SK-N-SH (cell line): ENCODE data around the gene GALNT12. TPM values are rescaled to one million over a fixed set of nuclear protein-coding genes. Genes with fewer than 3 reads are reported as not detected.

Source experiments
- CTCF ChIA-PET: fragments of 300-600, 350-600 bp; formaldehyde crosslinking; extraction: SDS; loops from one replicate; lab custom pipeline; 2021; lab: Yijun Ruan, JAX
- POLR2A ChIA-PET: fragments of 350-600 bp; sonication (Branson Sonifier 250); formaldehyde crosslinking; extraction: SDS; loops from one replicate; lab custom pipeline; 2020; ENCODE audit warnings: antibody characterized with exemption, inconsistent platforms; lab: Yijun Ruan, JAX
- DNase-seq: peaks from one replicate; pipeline ENCODE4 v3.0.0; 2012
- H2AFZ ChIP-seq: fragments of 200-600 bp; sonication (generic); 2 replicates; pipeline ENCODE4 v1.8.1; 2016; ENCODE audit warnings: antibody characterized with exemption, mild to moderate bottlenecking, low read depth
- H3F3A ChIP-seq: fragments of 200-600 bp; sonication (generic); replicated peaks from 2 replicates; pipeline ENCODE3; 2016; ENCODE audit warnings: antibody characterized with exemption, mild to moderate bottlenecking; ENCODE audit not compliant: insufficient read depth
- H3K27ac ChIP-seq, 2 experiments: fragments of 200-500 bp in 1 of 2; fragments of 200-600 bp in 1 of 2; sonication (Bioruptor generic) in 1 of 2; sonication (generic), shearing (Covaris generic) in 1 of 2; 2 replicates each; pipeline versions ENCODE4 v1.5.1 to v1.6.1; 2014 to 2016; ENCODE audit warnings: low read depth in 2 of 2, inconsistent platforms in 1 of 2, low read length in 1 of 2, mild to moderate bottlenecking in 1 of 2, mixed read lengths in 1 of 2
- H3K27me3 ChIP-seq: fragments of 200-600 bp; sonication (generic), shearing (Covaris generic); 2 replicates; pipeline ENCODE4 v1.6.1; 2016; ENCODE audit warnings: mixed run types; ENCODE audit not compliant: insufficient read depth
- H3K36me3 ChIP-seq, 2 experiments: fragments of 200-500 bp in 1 of 2; fragments of 200-600 bp in 1 of 2; sonication (Bioruptor generic) in 1 of 2; sonication (generic) in 1 of 2; replicated peaks in 1 of 2; 2 replicates each; pipeline versions ENCODE3 to v1.5.1; 2014 to 2016; ENCODE audit warnings: low read length in 1 of 2, mild to moderate bottlenecking in 1 of 2; ENCODE audit not compliant: insufficient read depth in 2 of 2, control insufficient read depth in 1 of 2
- H3K4me1 ChIP-seq, 2 experiments: fragments of 200-500 bp in 1 of 2; fragments of 200-600 bp in 1 of 2; sonication (Bioruptor generic) in 1 of 2; sonication (generic), shearing (Covaris generic) in 1 of 2; 2 replicates each; pipeline versions ENCODE4 v1.5.1 to v1.6.1; 2014 to 2016; ENCODE audit warnings: low read depth in 1 of 2, low read length in 1 of 2, mixed run types in 1 of 2; ENCODE audit not compliant: insufficient read depth in 2 of 2, control insufficient read depth in 1 of 2
- H3K4me2 ChIP-seq: fragments of 200-600 bp; sonication (generic), shearing (Covaris generic); 2 replicates; pipeline ENCODE4 v1.6.1; 2017; ENCODE audit warnings: mixed run types
- H3K4me3 ChIP-seq, 2 experiments: fragments of 200-500 bp in 1 of 2; fragments of 200-600 bp in 1 of 2; sonication (Bioruptor generic) in 1 of 2; sonication (generic), shearing (Covaris generic) in 1 of 2; 2 replicates each; pipeline versions ENCODE4 v1.5.1 to v1.8.1; 2014 to 2016; ENCODE audit warnings: low read depth in 2 of 2, inconsistent platforms in 1 of 2, low read length in 1 of 2, mild to moderate bottlenecking in 1 of 2, mixed read lengths in 1 of 2, moderate library complexity in 1 of 2
- H3K79me2 ChIP-seq: fragments of 200-600 bp; sonication (generic); 2 replicates; pipeline ENCODE4 v1.8.1; 2017; ENCODE audit warnings: mild to moderate bottlenecking; ENCODE audit not compliant: insufficient read depth
- H3K9ac ChIP-seq: fragments of 200-600 bp; sonication (generic); 2 replicates; pipeline ENCODE4 v1.6.1; 2017; ENCODE audit warnings: mixed run types
- H3K9me2 ChIP-seq: fragments of 200-600 bp; sonication (generic); 2 replicates; pipeline ENCODE4 v1.6.1; 2017; ENCODE audit warnings: mixed run types
- H3K9me3 ChIP-seq: fragments of 200-600 bp; sonication (generic); 2 replicates; pipeline ENCODE4 v1.6.1; 2017; ENCODE audit warnings: mixed run types, mild to moderate bottlenecking, moderate library complexity
- H4K20me1 ChIP-seq: fragments of 200-600 bp; sonication (generic); 2 replicates; pipeline ENCODE4 v1.6.1; 2017; ENCODE audit warnings: mild to moderate bottlenecking, mixed run types; ENCODE audit not compliant: insufficient read depth
- CHD2 ChIP-seq: fragments of 150-350 bp; IDR thresholded peaks from 2 replicates; pipeline ENCODE4 v1.6.1; 2018; ENCODE audit warnings: low read length; ENCODE audit not compliant: partially characterized antibody
- ELF1 ChIP-seq: IDR thresholded peaks from 2 replicates; pipeline ENCODE4 v1.4.0; 2012
- EZH2phosphoT487 ChIP-seq: fragments of 200-600 bp; sonication (generic); IDR thresholded peaks from 2 replicates; pipeline ENCODE4 v1.6.1; 2017; ENCODE audit warnings: low read depth, mixed run types, mild to moderate bottlenecking, antibody characterized with exemption, moderate library complexity, borderline replicate concordance
- FOXJ3 ChIP-seq: sonication (generic); formaldehyde crosslinking; IDR thresholded peaks from 2 replicates; pipeline ENCODE4 v1.5.1; 2020; ENCODE audit warnings: mild to moderate bottlenecking, missing genetic modification reagents
- FOXM1 ChIP-seq: IDR thresholded peaks from 2 replicates; pipeline ENCODE4 v1.4.0; 2012; ENCODE audit warnings: low read depth, mild to moderate bottlenecking
- GABPA ChIP-seq: IDR thresholded peaks from 2 replicates; pipeline ENCODE4 v1.4.0; 2012; ENCODE audit warnings: low read depth, mild to moderate bottlenecking
- MEF2A ChIP-seq: IDR thresholded peaks from 2 replicates; pipeline ENCODE4 v1.4.0; 2012; ENCODE audit warnings: low read depth, borderline replicate concordance
- MXI1 ChIP-seq: IDR thresholded peaks from 2 replicates; pipeline ENCODE4 v1.6.1; 2012; ENCODE audit warnings: mild to moderate bottlenecking, low read depth, low read length, improper control_type of control experiment
- NFIC ChIP-seq: IDR thresholded peaks from 2 replicates; pipeline ENCODE4 v1.4.0; 2012; ENCODE audit warnings: borderline replicate concordance
- NRF1 ChIP-seq: IDR thresholded peaks from 2 replicates; pipeline ENCODE4 v1.6.1; 2012; ENCODE audit warnings: low read depth, mild to moderate bottlenecking, low read length
- PBX3 ChIP-seq: IDR thresholded peaks from 2 replicates; pipeline ENCODE4; 2012
- RAD21 ChIP-seq: IDR thresholded peaks from 2 replicates; pipeline ENCODE4 v1.6.1; 2012; ENCODE audit warnings: mild to moderate bottlenecking, low read length
- REST ChIP-seq: IDR thresholded peaks from 2 replicates; pipeline ENCODE4 v1.6.1; 2012; ENCODE audit warnings: mild to moderate bottlenecking, low read depth, low read length, moderate library complexity
- RXRA ChIP-seq: IDR thresholded peaks from 2 replicates; pipeline ENCODE4 v1.4.0; 2012; ENCODE audit warnings: low read depth, mild to moderate bottlenecking, borderline replicate concordance
- SIN3A ChIP-seq: IDR thresholded peaks from 2 replicates; pipeline ENCODE4 v1.6.1; 2012; ENCODE audit warnings: low read depth, mild to moderate bottlenecking, low read length, moderate library complexity, borderline replicate concordance
- SMC3 ChIP-seq: IDR thresholded peaks from 2 replicates; pipeline ENCODE4 v1.6.1; 2012; ENCODE audit warnings: low read depth, low read length, improper control_type of control experiment
- TAF1 ChIP-seq: IDR thresholded peaks from 2 replicates; pipeline ENCODE4 v1.6.1; 2012; ENCODE audit warnings: low read depth, mild to moderate bottlenecking, low read length, moderate library complexity, borderline replicate concordance
- USF2 ChIP-seq: fragments of 150-350 bp; IDR thresholded peaks from 2 replicates; pipeline ENCODE4 v1.6.1; 2017; ENCODE audit warnings: antibody characterized with exemption, low read length, low read depth, borderline replicate concordance
- YY1 ChIP-seq: IDR thresholded peaks from 2 replicates; pipeline ENCODE4 v1.4.0; 2012; ENCODE audit warnings: low read depth, mild to moderate bottlenecking
- ZBTB33 ChIP-seq: IDR thresholded peaks from 2 replicates; pipeline ENCODE4 v1.4.0; 2012; ENCODE audit warnings: low read depth, borderline replicate concordance
- WGBS: methylation state at CpG from one replicate; pipeline ENCODE4 v1.1.6; 2017; ENCODE audit warnings: low lambda C conversion rate; 5-methylcytosine and 5-hydroxymethylcytosine counted together
- polyA plus RNA-seq, 3 experiments: library from polyadenylated mRNA; depleted of rRNA; stranded (reverse); fragments of >200 nt; gene quantifications; 2 replicates each; pipeline ENCODE4 v1.2.3, GENCODE V29; 2012

GALNT12 gene
- polyA plus RNA-seq, 1 of the 3 experiments (the other 2 are of a cell fraction): 7.4 TPM

- TF ChIP-seq GABPA (no peak), MXI1 (no peak), FOXM1 (no peak), MEF2A (no peak), NRF1 (no peak), ELF1 (no peak)
- TF ChIP-seq, all 33 proteins: peak for 0
- no peak overlapping the region for H3K4me3 ChIP-seq
- H3K27ac ChIP-seq: no peak overlapping the region
- H3K27me3 ChIP-seq: peaks cover 20% of the 10 kb centered on the region; the same call in 1 of the 2 replicates
- H3K4me1 ChIP-seq: peaks cover 0 to 19% of the 10 kb centered on the region in 2 experiments; a peak in 1 of 4 replicates
- POLR2A ChIA-PET: no interaction called here
- no peaks in the 10 kb centered on the region for H3K9me3 ChIP-seq
- WGBS: 29% methylated on average over 2 of the region's 2 CpGs
- no peaks in the 10 kb centered on the region for H3K9me2 ChIP-seq
- no peak for DNase-seq
- H3K9ac ChIP-seq: no peak overlapping the region
- no peaks in the 10 kb centered on the region for H4K20me1 ChIP-seq
- no peak overlapping the region for H3K4me2 ChIP-seq
- no peaks in the 10 kb centered on the region for H3F3A ChIP-seq
- H3K79me2 ChIP-seq: no peaks in the 10 kb centered on the region
- CTCF ChIA-PET: interaction anchor here (0.7 to 1.3 kb wide), 4 partner anchors 12 to 488 kb away, joined by 3 to 5 read pairs (median 4); no protein-coding TSS in a partner anchor
- H2AFZ ChIP-seq: no peak overlapping the region
- H3K36me3 ChIP-seq: no peaks in the 10 kb centered on the region
Observed at GRCh38 chr9:98804083-98804482, 3.4 kb upstream of the GALNT12 start.

- Histone ChIP-seq H2AFZ (no peak overlapping the region), H3K9me2 (no peaks in the 10 kb centered on the region), H3K79me2 (no peaks in the 10 kb centered on the region), H3K27me3 (peaks cover 20% of the 10 kb centered on the region; the same call in 1 of the 2 replicates), H3K27ac (no peak overlapping the region), H3F3A (no peaks in the 10 kb centered on the region), H3K36me3 (no peaks in the 10 kb centered on the region), H3K9me3 (no peaks in the 10 kb centered on the region), H3K9ac (no peak overlapping the region), H3K4me1 (peaks cover 0 to 19% of the 10 kb centered on the region in 2 experiments; a peak in 1 of 4 replicates), H4K20me1 (no peaks in the 10 kb centered on the region), H3K4me2 (no peak overlapping the region), H3K4me3 (no peak overlapping the region)
- ChIA-PET CTCF (interaction anchor here (0.9 to 1.9 kb wide), 9 partner anchors 10 to 491 kb away, joined by 3 to 9 read pairs (median 3); partner anchors contain the start of gene ANKS6), POLR2A (no interaction called here)
- 63% methylated on average over 8 of the region's 8 CpGs for WGBS
- no peak for DNase-seq
- TF ChIP-seq ZBTB33 (no peak), YY1 (no peak), ELF1 (no peak), NFIC (no peak), GABPA (no peak), SIN3A (no peak), USF2 (no peak), EZH2phosphoT487 (no peak), SMC3 (no peak), TAF1 (no peak), RXRA (no peak), REST (no peak), FOXJ3 (CRISPR knock-in tag) (no peak), PBX3 (no peak), RAD21 (no peak), CHD2 (no peak)
Observed at GRCh38 chr9:98805506-98806272, 1.8 kb upstream of the GALNT12 start.
